Astrocyte of the spinal cord (primary cell): Measurements from ENCODE around the gene MAST4.

Experiments used
- DNase-seq: peaks from one replicate; pipeline ENCODE4 v3.0.0; 2011; ENCODE audit warnings: low read depth, low spot score
- H3K4me3 ChIP-seq: 2 replicates; pipeline ENCODE4 v1.5.1; 2011; ENCODE audit warnings: low read depth, mild to moderate bottlenecking, low read length, moderate library complexity
- CTCF ChIP-seq: IDR thresholded peaks from 2 replicates; pipeline ENCODE4 v1.5.1; 2012; ENCODE audit warnings: low read depth, mild to moderate bottlenecking, low read length, inconsistent platforms
- in situ Hi-C: cut with HindIII; loops from 2 replicates; pipeline ENCODE4 v1.10.0; 2017; ENCODE audit warnings: low sequenced_read_pairs

MAST4 gene

GRCh38 chr5:67026278-67026677, 430.1 kb downstream of the MAST4 start:
- DNase-seq, result no peak
- H3K4me3 ChIP-seq, result no peak overlapping the region
- no peak for TF ChIP-seq CTCF
- in situ Hi-C loops, result no loop called here

DNA sequence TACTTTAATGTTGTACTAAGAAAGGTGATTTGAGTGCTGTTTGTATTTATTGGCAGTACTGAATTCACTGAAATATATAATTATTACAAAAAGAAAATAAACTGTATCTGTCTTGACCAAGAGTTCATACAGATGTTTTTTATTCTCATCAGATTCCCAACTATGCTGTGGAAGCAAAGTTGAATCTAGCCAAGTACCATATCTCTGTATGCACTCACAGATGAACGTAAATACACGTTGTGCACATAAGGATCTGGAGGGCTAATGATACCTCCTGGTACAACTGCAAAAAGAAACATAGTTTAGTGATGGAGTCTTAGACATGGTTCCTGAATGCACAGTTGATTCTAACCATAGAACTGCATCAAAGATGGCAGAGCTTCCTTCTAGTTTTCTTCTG, 431.0 kb downstream of the MAST4 start:
- no peak for TF ChIP-seq CTCF
- no peak overlapping the region for H3K4me3 ChIP-seq
- no peak for DNase-seq
- in situ Hi-C loops, result no loop called here

GRCh38 chr5:67028371-67028770, 432.2 kb downstream of the MAST4 start:
- no peak overlapping the region for H3K4me3 ChIP-seq
- in situ Hi-C loops, result no loop called here
- no peak for TF ChIP-seq CTCF
- no peak for DNase-seq

- in situ Hi-C loops, result no loop called here
- DNase-seq, result no peak
- TF ChIP-seq CTCF, result no peak
- no peak overlapping the region for H3K4me3 ChIP-seq
These were observed 432.7 kb downstream of the MAST4 start for GRCh38 chr5:67028941-67029340.

DNA sequence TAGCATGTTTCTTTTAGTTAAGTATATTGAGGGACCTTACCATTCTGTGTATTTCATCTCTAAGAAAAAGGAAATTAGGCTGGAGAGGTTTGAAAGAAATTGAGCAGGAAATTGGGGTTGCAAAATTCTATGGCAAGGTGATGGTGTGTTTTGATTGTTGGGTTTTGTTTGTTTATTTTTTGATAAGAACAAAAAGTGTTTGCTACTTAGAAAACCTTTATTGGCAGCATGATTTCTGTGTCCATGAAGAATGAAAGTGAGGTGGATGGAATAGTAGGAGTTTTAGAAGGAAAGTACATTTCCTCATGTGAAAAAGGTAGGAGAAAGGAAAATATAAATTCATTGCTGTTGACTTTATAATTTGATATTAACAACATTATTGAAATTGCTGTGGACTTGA, 433.3 kb downstream of the MAST4 start:
- H3K4me3 ChIP-seq, result no peak overlapping the region
- DNase-seq, result no peak
- TF ChIP-seq CTCF, result no peak
- in situ Hi-C loops, result no loop called here

GRCh38 chr5:67030289-67031056, 434.3 kb downstream of the MAST4 start:
- peak; percentile 22 for DNase-seq
- in situ Hi-C loops, result no loop called here
- no peak overlapping the region for H3K4me3 ChIP-seq
- TF ChIP-seq CTCF, result no peak
